Measurements from ENCODE around the gene PHOSPHO2. TPM values are rescaled to one million over a fixed set of nuclear protein-coding genes. Genes with fewer than 3 reads are reported as not detected.

The PHOSPHO2 gene
- total and polyA plus RNA-seq, 4 donors, result 1.9 to 12.6 (median 2.8) TPM

DNA sequence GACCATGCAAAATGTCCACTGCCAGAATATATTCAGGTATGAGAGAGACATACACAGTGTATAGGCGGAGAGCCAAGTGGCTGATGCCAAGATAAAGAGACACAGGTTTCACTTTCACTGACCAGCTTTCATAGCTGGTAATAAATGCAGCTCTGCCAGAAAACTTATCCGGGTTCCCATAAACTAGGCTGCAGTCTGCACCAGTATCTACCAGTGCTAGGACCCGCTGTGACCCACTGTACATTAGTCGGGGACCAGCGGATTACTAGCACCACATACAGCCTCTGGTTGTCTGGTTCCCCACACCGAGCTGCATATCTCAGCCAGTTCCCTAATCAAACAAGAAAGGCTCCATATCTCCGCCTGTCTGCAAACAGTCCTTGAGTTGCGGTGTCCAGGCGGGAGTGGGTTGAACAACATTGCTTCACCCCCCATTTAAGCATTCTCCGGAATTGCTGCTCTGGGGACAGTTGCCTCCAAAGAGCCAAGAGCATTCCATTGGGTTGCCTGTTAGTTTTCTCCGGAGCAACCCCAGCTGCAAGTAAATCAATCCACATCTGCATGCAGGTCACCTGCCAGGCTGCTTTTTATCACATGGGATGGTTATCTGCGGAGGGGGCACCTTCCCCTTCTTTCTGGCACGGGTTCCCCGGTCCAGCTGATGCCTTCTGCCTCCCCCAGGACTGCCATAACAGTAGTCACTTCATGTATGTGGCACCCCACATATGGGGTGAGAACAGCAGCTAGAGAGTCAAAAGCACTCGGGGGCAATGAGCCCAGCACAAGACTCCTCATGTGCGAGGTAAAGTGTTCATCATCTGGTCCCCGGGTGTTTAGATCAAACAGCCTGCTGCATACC lies 21.3 kb downstream of the PHOSPHO2 start:
- Histone ChIP-seq H3K9ac (ENCODE audit: insufficient read depth in 1 of 2, low read length in 2 of 2) (peak overlapping the region in 1 of 2 donors; percentile 30), H3K36me3 (ENCODE audit: control insufficient read depth in 4 of 4, insufficient read depth in 4 of 4, low read length in 4 of 4) (no peaks in the 10 kb centered on the region), H3K27me3 (ENCODE audit: control insufficient read depth in 3 of 3, insufficient read depth in 3 of 3, low read length in 2 of 3) (no peaks in the 10 kb centered on the region), H3K27ac (ENCODE audit: low read depth in 1 of 2, low read length in 1 of 2) (peak overlapping the region in 1 of 2 donors; percentile 48), H3K4me1 (ENCODE audit: control insufficient read depth in 5 of 5, insufficient read depth in 5 of 5, low read length in 5 of 5) (peaks cover 4 to 25% (median 10%) of the 10 kb centered on the region in 5 donors), H3K4me3 (no peak overlapping the region), H3K9me3 (ENCODE audit: control insufficient read depth in 4 of 4, insufficient read depth in 3 of 4, low read length in 3 of 4) (no peaks in the 10 kb centered on the region)
- WGBS, 2 donors, result 36 to 60% methylated on average over 17 of the region's 17 CpGs
- DNase-seq (peak; percentile 54 to 58 (median 55)), ATAC-seq (ENCODE audit: insufficient read depth, low FRiP score) (peak; percentile 43)
- TF ChIP-seq, protein P1, sequence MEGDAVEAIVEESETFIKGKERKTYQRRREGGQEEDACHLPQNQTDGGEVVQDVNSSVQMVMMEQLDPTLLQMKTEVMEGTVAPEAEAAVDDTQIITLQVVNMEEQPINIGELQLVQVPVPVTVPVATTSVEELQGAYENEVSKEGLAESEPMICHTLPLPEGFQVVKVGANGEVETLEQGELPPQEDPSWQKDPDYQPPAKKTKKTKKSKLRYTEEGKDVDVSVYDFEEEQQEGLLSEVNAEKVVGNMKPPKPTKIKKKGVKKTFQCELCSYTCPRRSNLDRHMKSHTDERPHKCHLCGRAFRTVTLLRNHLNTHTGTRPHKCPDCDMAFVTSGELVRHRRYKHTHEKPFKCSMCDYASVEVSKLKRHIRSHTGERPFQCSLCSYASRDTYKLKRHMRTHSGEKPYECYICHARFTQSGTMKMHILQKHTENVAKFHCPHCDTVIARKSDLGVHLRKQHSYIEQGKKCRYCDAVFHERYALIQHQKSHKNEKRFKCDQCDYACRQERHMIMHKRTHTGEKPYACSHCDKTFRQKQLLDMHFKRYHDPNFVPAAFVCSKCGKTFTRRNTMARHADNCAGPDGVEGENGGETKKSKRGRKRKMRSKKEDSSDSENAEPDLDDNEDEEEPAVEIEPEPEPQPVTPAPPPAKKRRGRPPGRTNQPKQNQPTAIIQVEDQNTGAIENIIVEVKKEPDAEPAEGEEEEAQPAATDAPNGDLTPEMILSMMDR (IDR thresholded peaks at IDR 0.05; ENCODE audit: control extremely low read depth, extremely low read depth), result no peak

DNA sequence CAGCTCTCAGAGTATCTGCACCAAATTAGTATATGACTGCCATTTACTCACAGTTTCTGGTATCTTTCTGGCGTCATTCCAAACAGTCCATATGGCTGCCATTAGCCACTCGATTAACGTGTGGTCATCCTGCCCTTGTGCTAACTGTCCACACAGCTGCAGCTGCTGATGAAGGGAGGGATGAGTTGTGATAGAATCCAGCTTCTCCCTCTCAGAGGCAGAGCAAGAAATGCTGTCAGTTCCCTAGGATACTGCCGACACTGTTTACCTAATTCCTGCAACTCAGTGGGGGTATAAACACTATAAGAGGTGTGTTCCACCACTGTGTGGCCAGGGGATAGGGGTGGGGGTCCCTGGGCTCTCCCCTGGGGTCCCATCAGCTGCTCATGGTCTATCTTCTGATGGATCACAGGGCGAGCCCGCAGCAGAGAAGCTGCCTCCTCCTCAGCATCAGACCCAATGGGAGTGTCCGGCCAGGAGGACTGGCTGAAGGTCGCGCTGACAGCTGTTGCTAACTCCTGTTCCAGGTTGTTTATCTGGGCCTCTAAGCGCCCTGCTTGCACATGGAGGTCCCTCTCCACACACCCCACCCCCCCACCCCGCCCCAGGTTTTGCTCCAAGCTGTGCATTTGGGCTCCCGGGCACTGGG lies 22.1 kb downstream of the PHOSPHO2 start:
- H3K4me3 ChIP-seq, result no peak overlapping the region
- H3K36me3 ChIP-seq (ENCODE audit: control insufficient read depth in 4 of 4, insufficient read depth in 4 of 4, low read length in 4 of 4), result no peaks in the 10 kb centered on the region
- peak; percentile 64 to 75 (median 67) for DNase-seq
- H3K27me3 ChIP-seq (ENCODE audit: control insufficient read depth in 3 of 3, insufficient read depth in 3 of 3, low read length in 2 of 3), result no peaks in the 10 kb centered on the region
- 62 to 65% methylated on average over 12 of the region's 12 CpGs for WGBS, 2 donors
- H3K27ac ChIP-seq (ENCODE audit: low read depth in 1 of 2, low read length in 1 of 2), result no peak overlapping the region
- TF ChIP-seq, protein P1 (IDR thresholded peaks at IDR 0.05; ENCODE audit: control extremely low read depth, extremely low read depth), result no peak
- peaks cover 4 to 25% (median 10%) of the 10 kb centered on the region in 5 donors for H3K4me1 ChIP-seq (ENCODE audit: control insufficient read depth in 5 of 5, insufficient read depth in 5 of 5, low read length in 5 of 5)
- no peaks in the 10 kb centered on the region for H3K9me3 ChIP-seq (ENCODE audit: control insufficient read depth in 4 of 4, insufficient read depth in 3 of 4, low read length in 3 of 4)
- ATAC-seq (ENCODE audit: insufficient read depth, low FRiP score), result no peak
- peak overlapping the region in 1 of 2 donors; percentile 30 for H3K9ac ChIP-seq (ENCODE audit: insufficient read depth in 1 of 2, low read length in 2 of 2)

DNA sequence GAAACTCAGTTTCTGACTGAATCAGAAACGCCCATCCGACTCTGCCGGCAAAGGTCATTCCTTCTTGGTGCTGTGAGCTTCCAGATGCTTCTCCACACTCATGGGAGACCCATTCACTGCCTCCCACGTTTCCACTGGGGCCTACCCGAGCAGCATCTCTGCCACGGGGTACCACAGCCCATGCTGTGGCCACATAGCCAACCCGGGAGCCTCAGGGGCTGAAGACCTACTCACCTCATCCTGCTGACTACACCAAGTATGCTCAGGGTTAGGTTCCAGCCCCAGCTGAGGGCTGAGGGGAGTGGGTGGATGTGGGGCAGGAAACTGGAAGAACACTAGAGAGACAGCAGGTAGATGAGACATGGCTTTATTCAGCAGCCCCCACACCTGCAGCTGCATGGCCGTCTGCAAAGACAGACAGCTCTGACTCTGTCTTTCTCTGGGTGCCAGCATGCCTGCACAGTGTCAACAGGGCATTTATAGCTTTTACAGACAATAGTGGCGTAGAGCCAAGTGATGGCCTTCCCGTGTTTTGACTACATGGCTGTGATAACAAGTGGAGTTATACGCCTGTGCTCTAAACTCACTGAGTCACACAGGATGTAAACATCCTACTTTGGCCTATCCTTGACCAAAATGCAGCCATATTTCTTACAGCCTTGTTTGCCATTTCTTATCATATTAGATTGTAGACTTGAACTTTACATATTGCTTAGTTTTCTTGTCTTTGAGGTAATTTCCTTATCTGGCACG lies 22.8 kb downstream of the PHOSPHO2 start:
- 72 to 86% methylated on average over 12 of the region's 12 CpGs for WGBS, 2 donors
- H3K36me3 ChIP-seq (ENCODE audit: control insufficient read depth in 4 of 4, insufficient read depth in 4 of 4, low read length in 4 of 4), result no peaks in the 10 kb centered on the region
- no peak for ATAC-seq (ENCODE audit: insufficient read depth, low FRiP score)
- H3K4me1 ChIP-seq (ENCODE audit: control insufficient read depth in 5 of 5, insufficient read depth in 5 of 5, low read length in 5 of 5), result peaks cover 4 to 21% (median 10%) of the 10 kb centered on the region in 5 donors
- peak in 1 of 3 donors; percentile 34 for DNase-seq
- peak overlapping the region in 1 of 2 donors; percentile 32 for H3K27ac ChIP-seq (ENCODE audit: low read depth in 1 of 2, low read length in 1 of 2)
- H3K9me3 ChIP-seq (ENCODE audit: control insufficient read depth in 4 of 4, insufficient read depth in 3 of 4, low read length in 3 of 4), result no peaks in the 10 kb centered on the region
- H3K9ac ChIP-seq (ENCODE audit: insufficient read depth in 1 of 2, low read length in 2 of 2), result no peak overlapping the region
- H3K27me3 ChIP-seq (ENCODE audit: control insufficient read depth in 3 of 3, insufficient read depth in 3 of 3, low read length in 2 of 3), result no peaks in the 10 kb centered on the region
- H3K4me3 ChIP-seq, result no peak overlapping the region
- TF ChIP-seq, protein P1 (IDR thresholded peaks at IDR 0.05; ENCODE audit: control extremely low read depth, extremely low read depth), result no peak
